Esophagus squamous epithelium (tissue), 5 donors: ENCODE results near the gene COG5. TPM values are rescaled to one million over a fixed set of nuclear protein-coding genes. Genes with fewer than 3 reads are reported as not detected.

Source experiments
- DNase-seq: peaks from one replicate; lab custom pipeline; 2025; lab: John Stamatoyannopoulos, UW
- H3K27ac ChIP-seq, 4 donors: fragments of 200-600 bp; sonication (generic); one replicate each; pipeline ENCODE4 v1.5.1; 2016 to 2019; ENCODE audit warnings: mild to moderate bottlenecking in 1 of 4
- H3K27me3 ChIP-seq, 4 donors: fragments of 200-600 bp; sonication (generic); 1 replicate in 3 of 4; 2 replicates in 1 of 4; pipeline versions ENCODE4 v1.5.1 to v1.6.0; 2017 to 2021; ENCODE audit warnings: antibody characterized with exemption in 1 of 4
- H3K36me3 ChIP-seq, 3 donors: fragments of 200-600 bp; sonication (generic); one replicate each; pipeline ENCODE4 v1.5.1; 2016 to 2019
- H3K4me1 ChIP-seq, 3 donors: fragments of 200-600 bp; sonication (generic); one replicate each; pipeline ENCODE4 v1.5.1; 2017 to 2019
- H3K4me3 ChIP-seq, 4 donors: fragments of 200-600 bp; sonication (generic); 1 replicate in 3 of 4; 2 replicates in 1 of 4; pipeline ENCODE4 v1.5.1; 2016 to 2019; ENCODE audit warnings: mild to moderate bottlenecking in 2 of 4, moderate library complexity in 1 of 4
- H3K9me3 ChIP-seq, 3 donors: fragments of 200-600 bp; sonication (generic); one replicate each; pipeline ENCODE4 v1.5.1; 2016 to 2019
- CTCF ChIP-seq, 6 experiments: fragments of 450-650 bp in 4 of 6; fragments of 200-600 bp in 2 of 6; sonication (generic) in 2 of 6; IDR thresholded peaks; one replicate each; pipeline ENCODE4 v1.5.1; 2016 to 2019; ENCODE audit warnings: antibody characterized with exemption in 6 of 6, mild to moderate bottlenecking in 4 of 6, moderate library complexity in 4 of 6
- POLR2A ChIP-seq, 4 donors: fragments of 450-650 bp; IDR thresholded peaks; one replicate each; pipeline ENCODE4 v1.6.1; 2017; ENCODE audit warnings: antibody characterized with exemption in 4 of 4, mild to moderate bottlenecking in 4 of 4, moderate library complexity in 3 of 4
- WGBS, 2 donors: methylation state at CpG; one replicate each; pipeline ENCODE4 v1.1.5; 2018; 5-methylcytosine and 5-hydroxymethylcytosine counted together
- intact Hi-C: fragments of 100-400 bp; cut with DNase I; formaldehyde crosslinking; loops from one replicate; pipeline ENCODE4 v1.15.0; 2022
- total RNA-seq, 4 donors: library from RNA; depleted of rRNA; stranded (reverse); fragments of >200 nt; gene quantifications; one replicate each; pipeline ENCODE4 v1.1.0, GENCODE V29; 2016
- donor health status: DM: yes; HTN: yes; CAD: no.

Gene COG5
- total RNA-seq, 4 donors from 2014 or later = 24.4 to 30.0 (median 27.2) TPM

- Histone ChIP-seq H3K36me3 (peaks cover 0 to 23% (median 0%) of the 10 kb centered on the region in 3 donors), H3K9me3 (peaks cover 0 to 7% (median 4%) of the 10 kb centered on the region in 3 donors), H3K4me3 (no peak overlapping the region), H3K27ac (no peak overlapping the region), H3K4me1 (no peaks in the 10 kb centered on the region), H3K27me3 (no peaks in the 10 kb centered on the region)
- no peak for TF ChIP-seq POLR2A (IDR thresholded peaks at IDR 0.05)
- 81 to 93% methylated on average over 1 of the region's 1 CpG for WGBS, 2 donors
- no peak for DNase-seq
- intact Hi-C loops = no loop called here
Measured at GRCh38 chr7:107345898-107346297, 217.8 kb downstream of the COG5 start.

- no peaks in the 10 kb centered on the region for H3K27me3 ChIP-seq
- WGBS, 2 donors = 92 to 97% methylated on average over 5 of the region's 5 CpGs
- TF ChIP-seq POLR2A (IDR thresholded peaks at IDR 0.05) (no peak), CTCF (IDR thresholded peaks at IDR 0.05) (no peak)
- intact Hi-C loops = no loop called here
- H3K4me3 ChIP-seq = no peak overlapping the region
- peaks cover 0 to 23% (median 0%) of the 10 kb centered on the region in 3 donors for H3K36me3 ChIP-seq
- no peak overlapping the region for H3K27ac ChIP-seq
- no peak for DNase-seq
- no peaks in the 10 kb centered on the region for H3K4me1 ChIP-seq
- peaks cover 0 to 7% (median 4%) of the 10 kb centered on the region in 3 donors for H3K9me3 ChIP-seq
Measured at GRCh38 chr7:107344799-107345198, 218.9 kb downstream of the COG5 start.

GRCh38 chr7:107344286-107344685 lies 219.4 kb downstream of the COG5 start:
- Histone ChIP-seq H3K4me1 (no peaks in the 10 kb centered on the region), H3K27ac (no peak overlapping the region), H3K4me3 (no peak overlapping the region), H3K36me3 (peaks cover 0 to 23% (median 0%) of the 10 kb centered on the region in 3 donors), H3K27me3 (no peaks in the 10 kb centered on the region), H3K9me3 (peaks cover 0 to 7% (median 4%) of the 10 kb centered on the region in 3 donors)
- TF ChIP-seq CTCF (IDR thresholded peaks at IDR 0.05) = no peak
- no peak for TF ChIP-seq POLR2A (IDR thresholded peaks at IDR 0.05)
- DNase-seq = no peak
- WGBS, 2 donors = 99 to 100% methylated on average over 3 to 4 of the region's 4 CpGs
- intact Hi-C loops = no loop called here

GRCh38 chr7:107338080-107338479 lies 225.6 kb downstream of the COG5 start:
- 96 to 100% methylated on average over 1 of the region's 1 CpG for WGBS, 2 donors
- peaks cover 0 to 15% (median 0%) of the 10 kb centered on the region in 3 donors for H3K9me3 ChIP-seq
- no peak for TF ChIP-seq POLR2A (IDR thresholded peaks at IDR 0.05)
- TF ChIP-seq CTCF (IDR thresholded peaks at IDR 0.05) = no peak
- H3K27me3 ChIP-seq = no peaks in the 10 kb centered on the region
- intact Hi-C loops = no loop called here
- no peak overlapping the region for H3K4me3 ChIP-seq
- H3K27ac ChIP-seq = no peak overlapping the region
- peaks cover 0 to 3% (median 0%) of the 10 kb centered on the region in 3 donors for H3K36me3 ChIP-seq
- H3K4me1 ChIP-seq = no peaks in the 10 kb centered on the region
- no peak for DNase-seq

GRCh38 chr7:107332488-107333269 lies 231.0 kb downstream of the COG5 start:
- H3K27ac ChIP-seq = no peak overlapping the region
- intact Hi-C loops = no loop called here
- no peaks in the 10 kb centered on the region for H3K27me3 ChIP-seq
- TF ChIP-seq CTCF (IDR thresholded peaks at IDR 0.05) (no peak), POLR2A (IDR thresholded peaks at IDR 0.05) (no peak)
- 44 to 67% methylated on average over 4 of the region's 4 CpGs for WGBS, 2 donors
- H3K9me3 ChIP-seq = no peaks in the 10 kb centered on the region
- DNase-seq = no peak
- peaks cover 0 to 5% (median 0%) of the 10 kb centered on the region in 3 donors for H3K36me3 ChIP-seq
- no peaks in the 10 kb centered on the region for H3K4me1 ChIP-seq
- H3K4me3 ChIP-seq = no peak overlapping the region
